Endothelial cell of coronary artery (primary cell): ENCODE data around the gene MTF1. TPM values are rescaled to one million over a fixed set of nuclear protein-coding genes. Genes with fewer than 3 reads are reported as not detected.

Experiments
- total RNA-seq: library from RNA; depleted of rRNA; stranded (reverse); fragments of >200 nt; gene quantifications from 2 replicates; pipeline ENCODE4 v1.2.3, GENCODE V29; 2014

The MTF1 gene
- total RNA-seq: 1.7 and 3.2 TPM in 2 replicates

DNA sequence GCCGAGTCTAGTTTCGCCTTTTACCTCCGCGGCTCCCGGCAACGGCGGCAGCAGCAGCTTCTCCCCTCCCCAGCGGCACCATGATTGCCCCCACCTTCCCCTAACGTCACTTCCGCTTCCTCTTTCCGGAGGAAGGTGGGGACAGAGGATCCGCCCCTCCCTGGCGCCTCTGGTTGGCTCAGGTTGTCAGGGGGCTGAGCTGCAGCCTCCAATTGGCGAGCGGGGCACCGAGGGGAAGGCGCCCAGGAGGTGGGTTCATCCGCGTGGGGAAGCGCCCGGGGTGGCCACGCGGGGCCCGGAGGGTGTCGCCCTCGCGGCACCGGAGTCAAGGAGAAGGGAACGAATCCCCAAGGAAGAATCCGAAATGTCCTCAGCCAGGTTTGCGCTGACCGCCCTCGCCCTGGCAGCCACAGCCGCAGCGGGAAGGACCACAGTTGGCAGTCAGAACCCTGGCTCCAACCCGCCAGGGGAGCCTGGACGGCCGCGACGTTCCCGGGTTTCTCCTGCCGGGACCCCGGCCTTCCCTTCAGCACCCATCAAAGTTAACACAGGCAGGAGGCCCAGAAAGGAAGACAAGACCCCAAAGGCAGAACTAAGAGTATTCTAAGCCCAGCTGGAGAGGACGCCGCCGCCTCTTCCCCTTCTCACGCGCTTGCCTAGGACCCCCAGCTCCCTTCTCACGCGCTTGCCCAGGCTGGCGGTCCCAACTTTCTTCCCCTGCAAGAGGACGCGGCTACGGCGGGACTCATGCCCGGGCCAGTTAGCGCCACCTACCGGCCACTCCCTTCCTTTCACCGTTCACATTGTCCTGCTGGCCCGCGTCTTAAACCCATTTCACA, at the start of gene MTF1:
MTF1 (minus strand) TSS at position 86 of the 839 bp plus-strand sequence. CDS start 1,934 bp downstream, outside the sequence.

DNA sequence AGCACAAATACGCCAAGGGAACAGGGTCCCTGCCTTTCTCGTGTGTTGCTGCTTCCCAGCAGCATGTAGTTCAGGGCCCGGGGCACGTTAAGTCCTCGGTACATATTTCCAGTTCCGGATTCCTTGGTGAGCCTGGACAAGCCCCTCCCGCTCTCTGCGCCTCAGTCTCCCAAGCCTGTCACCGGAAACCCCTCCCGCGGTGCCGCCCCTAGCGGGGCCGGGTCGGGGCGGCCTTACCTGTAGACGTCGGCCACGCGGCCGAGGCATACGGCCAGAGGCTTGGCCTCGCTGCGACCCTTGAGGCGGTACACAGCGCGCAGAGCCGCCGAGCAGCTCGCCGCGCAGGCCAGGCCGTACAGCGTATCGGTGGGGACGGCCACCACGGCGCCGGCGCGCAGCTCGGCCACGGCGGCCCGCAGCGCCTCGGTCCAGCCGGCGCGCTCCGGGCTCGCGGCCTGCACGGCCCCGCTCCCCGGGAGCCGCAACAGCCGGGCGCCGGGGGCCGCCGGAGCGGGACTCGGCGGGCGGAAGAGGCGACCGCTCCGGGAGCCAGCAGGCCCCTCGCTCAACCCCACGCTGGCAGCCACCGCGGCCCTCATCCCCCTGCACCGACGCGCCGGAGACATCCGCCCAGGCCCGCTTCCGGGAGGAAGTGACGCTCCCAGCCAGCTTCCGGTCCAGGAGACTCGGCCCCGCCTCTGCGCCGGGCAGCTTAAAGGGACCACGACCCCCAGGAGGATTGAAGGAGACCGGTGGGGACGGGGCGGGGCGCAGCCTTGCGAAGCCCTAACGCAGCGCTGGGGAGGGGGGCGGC, 51.6 kb downstream of the MTF1 start, which contains the start of the genes C1orf122 and YRDC:
C1orf122 (plus strand) TSS at position 236 of the 814 bp plus-strand sequence. CDS start 615 bp downstream, outside the sequence.
YRDC (minus strand) TSS at position 654 of the 814 bp plus-strand sequence; CDS start at position 626, 28 bp downstream.

GRCh38 chr1:37793773-37794371, 65.5 kb downstream of the MTF1 start, which contains the start of gene MANEAL:
TSS of gene MANEAL (plus strand) at chr1:37793847. CDS start at chr1:37794183, 336 bp downstream.

DNA sequence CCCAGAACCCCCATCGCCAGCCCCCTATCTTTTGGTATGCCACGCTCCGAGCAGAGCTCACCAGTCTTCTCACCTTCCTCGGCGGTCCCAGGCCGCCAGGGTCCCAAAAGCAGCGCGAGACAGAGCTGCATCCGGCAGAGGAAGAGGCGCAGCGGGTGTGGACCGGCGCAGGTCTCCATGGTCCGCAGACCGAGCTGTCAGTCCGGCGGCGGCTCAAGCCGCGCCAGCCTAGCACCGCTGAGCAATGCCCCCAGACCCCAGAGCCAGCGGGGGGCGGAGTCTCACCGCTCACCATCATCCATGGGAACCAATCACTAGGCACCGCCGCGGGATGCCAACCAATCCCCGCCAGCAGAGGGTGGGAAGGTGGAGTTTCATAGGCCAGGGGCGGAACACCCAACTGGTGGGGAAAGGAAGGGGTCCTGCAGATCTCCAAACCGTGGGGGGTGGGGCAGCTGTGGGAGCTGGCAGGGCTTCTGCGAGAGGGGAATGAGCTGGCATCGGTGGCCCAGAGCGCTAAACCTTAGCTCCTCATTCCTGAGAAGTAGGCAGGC, 94.4 kb downstream of the MTF1 start, which contains the start of gene EPHA10:
EPHA10 (minus strand) TSS at position 233 of the 554 bp plus-strand sequence; CDS start at position 179, 54 bp downstream.

Other genes starting within 250 kb of the MTF1 start
- gene RSPO1, start 224.7 kb downstream of the MTF1 start, total RNA-seq: not detected in 2 replicates
- 4.8 and 10.1 TPM in 2 replicates for gene CDCA8, start 167.1 kb downstream of the MTF1 start, total RNA-seq
- gene EPHA10, start 94.5 kb downstream of the MTF1 start, total RNA-seq: not detected in 2 replicates
- gene MANEAL, start 65.7 kb downstream of the MTF1 start, total RNA-seq: 0.75 and 0.90 TPM in 2 replicates
- gene C1orf122, start 51.8 kb downstream of the MTF1 start, total RNA-seq: 10.0 and 10.2 TPM in 2 replicates
- gene YRDC, start 51.4 kb downstream of the MTF1 start, total RNA-seq: 19.1 and 22.7 TPM in 2 replicates
- gene INPP5B, start 87.5 kb upstream of the MTF1 start, total RNA-seq: 13.7 and 23.7 TPM in 2 replicates
- 106 and 139 TPM in 2 replicates for gene SF3A3, start 130.4 kb upstream of the MTF1 start, total RNA-seq
- 16.4 and 23.2 TPM in 2 replicates for gene FHL3, start 145.9 kb upstream of the MTF1 start, total RNA-seq
- gene UTP11, start 153.1 kb upstream of the MTF1 start, total RNA-seq: 33.4 and 43.2 TPM in 2 replicates
- gene POU3F1, start 187.2 kb upstream of the MTF1 start, total RNA-seq: not detected in 2 replicates